Peyer's patch (tissue), 4 donors: ENCODE results near the gene ALKBH2.

Experiments used
- CTCF ChIP-seq, 6 experiments: fragments of 450-650 bp in 4 of 6; fragments of 200-600 bp in 2 of 6; sonication (generic) in 1 of 6; IDR thresholded peaks; one replicate each; pipeline ENCODE4 v1.5.1; 2017 to 2019; ENCODE audit warnings: antibody characterized with exemption in 6 of 6, mild to moderate bottlenecking in 3 of 6, moderate library complexity in 1 of 6
- POLR2A ChIP-seq, 2 donors: fragments of 450-650 bp; IDR thresholded peaks; one replicate each; pipeline ENCODE4 v1.5.1; 2017; ENCODE audit warnings: antibody characterized with exemption in 2 of 2, mild to moderate bottlenecking in 2 of 2, moderate library complexity in 2 of 2

DNA sequence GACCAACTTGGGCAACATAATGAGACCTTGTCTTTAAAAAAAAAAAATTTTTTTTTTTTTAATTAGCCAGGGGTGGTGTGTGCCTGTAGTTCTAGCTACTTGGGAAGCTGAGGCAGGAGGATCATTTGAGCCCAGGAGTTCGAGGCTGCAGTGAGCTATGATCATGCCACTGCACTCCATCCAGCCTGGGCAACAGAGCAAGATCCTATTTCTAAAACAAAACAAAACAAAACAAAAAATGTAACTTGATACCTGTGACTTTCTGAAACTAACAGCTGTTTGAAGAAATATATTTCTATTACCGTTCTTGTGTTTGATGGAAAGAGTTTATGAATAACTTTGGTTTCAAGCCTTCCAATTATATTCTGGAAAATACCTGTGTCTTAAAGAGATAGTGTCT is 21.4 kb upstream of the ALKBH2 start:
- no peak for TF ChIP-seq CTCF (IDR thresholded peaks at IDR 0.05)
- TF ChIP-seq POLR2A (IDR thresholded peaks at IDR 0.05) = no peak
